ENCODE data around the gene PDE4D. TPM values are rescaled to one million over a fixed set of nuclear protein-coding genes. Genes with fewer than 3 reads are reported as not detected.
A peak's percentile ranks its signal among the peaks of the same experiment; 100 is the strongest.
"Not testable (repeated sequence)": the region's sequence is repeated elsewhere in the genome, so short reads cannot be mapped to it uniquely, and the experiment has no call there.

The PDE4D gene
- total RNA-seq, 1 donor from 2014 or later: 46.9 TPM

GRCh38 chr5:59609501-59610265 lies 283.8 kb downstream of the PDE4D start:
- DNase-seq (ENCODE audit: low spot score): no peak

- DNase-seq (ENCODE audit: low spot score): no peak
Observed at GRCh38 chr5:59608745-59609144, 284.8 kb downstream of the PDE4D start.

DNA sequence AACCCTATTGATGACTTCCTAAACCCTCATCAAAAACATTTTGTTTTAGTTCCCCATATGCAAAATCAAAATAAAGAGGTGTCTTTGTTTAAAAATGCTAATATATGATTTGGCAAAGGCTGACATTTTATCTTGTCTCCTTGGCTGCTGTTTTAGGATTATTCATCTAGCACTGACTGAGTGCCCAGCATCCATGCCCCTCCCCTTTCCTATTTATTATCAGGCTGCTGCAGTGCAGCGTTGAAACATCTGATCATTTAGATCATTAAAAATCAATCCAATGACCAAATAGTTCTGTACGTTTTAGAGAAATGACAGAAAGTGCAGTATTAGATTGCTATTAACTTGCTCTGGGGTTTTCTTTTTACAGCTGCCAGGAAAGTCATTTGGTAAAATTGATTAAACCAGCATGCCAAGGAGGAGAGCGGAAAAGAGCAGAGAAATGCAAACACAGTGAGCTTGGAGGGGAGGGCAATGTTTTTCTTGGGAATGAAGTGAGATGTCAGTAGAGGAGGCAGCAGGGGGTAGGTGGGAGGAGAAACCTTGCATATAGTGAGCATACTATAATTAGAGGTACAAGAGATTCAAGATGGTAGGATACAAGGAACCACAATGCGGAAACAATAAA lies 286.3 kb downstream of the PDE4D start:
- no peak for DNase-seq (ENCODE audit: low spot score)

- no peak for DNase-seq (ENCODE audit: low spot score)
Observed at GRCh38 chr5:59605915-59606314, 287.6 kb downstream of the PDE4D start.

DNA sequence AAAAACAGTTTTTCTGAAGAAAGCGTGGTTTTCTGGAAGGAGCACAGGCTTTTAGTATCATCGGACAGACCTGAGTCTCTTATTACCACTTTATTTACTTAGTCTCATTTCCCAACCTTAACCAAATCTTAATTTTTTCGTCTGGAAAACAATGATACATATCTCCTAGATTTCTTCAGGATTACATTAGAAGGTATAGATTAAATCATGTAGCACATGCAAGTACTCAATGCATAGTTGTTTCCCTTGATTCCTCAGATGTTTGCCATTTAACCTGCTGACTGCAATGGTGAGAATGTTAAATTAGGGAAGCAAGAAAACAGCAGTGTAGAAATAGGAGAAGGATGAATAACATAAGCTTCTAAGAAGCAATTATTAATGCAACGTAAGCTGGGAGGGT lies 289.4 kb downstream of the PDE4D start:
- DNase-seq (ENCODE audit: low spot score): no peak

DNA sequence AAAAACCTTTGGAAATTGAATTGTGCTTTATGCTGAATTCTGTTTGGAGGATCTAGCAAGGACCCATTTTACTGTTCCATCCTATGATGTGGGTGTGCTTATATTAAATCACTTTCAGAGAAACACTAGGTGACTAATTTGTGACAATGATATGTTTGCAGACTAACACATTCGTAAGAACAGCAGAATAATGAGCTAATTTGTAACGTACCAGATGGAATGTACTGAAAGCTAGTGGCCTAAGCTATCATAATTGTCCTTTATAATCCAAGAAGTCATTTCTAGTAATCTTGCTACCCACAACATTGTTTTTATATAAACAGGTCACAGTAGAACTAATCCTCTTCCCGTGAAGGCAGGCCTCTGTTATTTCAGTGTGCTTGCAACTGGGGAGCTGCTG lies 292.5 kb downstream of the PDE4D start:
- DNase-seq (ENCODE audit: low spot score): no peak

GRCh38 chr5:59600153-59600552 lies 293.4 kb downstream of the PDE4D start:
- DNase-seq (ENCODE audit: low spot score): no peak

DNA sequence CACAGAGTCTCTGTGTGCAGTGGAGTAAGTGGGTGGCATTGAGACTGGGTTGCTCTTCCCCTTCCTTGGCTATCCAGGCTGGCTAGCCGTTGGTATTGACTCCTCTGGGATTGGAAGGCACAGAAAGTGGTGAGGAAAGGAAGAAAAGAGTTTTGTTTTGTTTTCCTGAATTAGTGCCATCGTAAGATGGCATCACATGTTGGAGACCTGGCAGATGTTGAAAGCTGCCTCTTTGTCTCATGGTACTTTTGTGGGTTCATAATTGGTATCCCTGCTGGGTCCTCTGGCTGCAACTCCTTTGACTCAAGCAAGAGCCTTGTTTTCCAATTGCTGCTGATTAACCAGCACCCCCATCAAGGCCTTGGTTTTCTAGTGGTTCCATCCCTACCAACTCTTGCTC lies 293.8 kb downstream of the PDE4D start:
- DNase-seq (ENCODE audit: low spot score): no peak

DNA sequence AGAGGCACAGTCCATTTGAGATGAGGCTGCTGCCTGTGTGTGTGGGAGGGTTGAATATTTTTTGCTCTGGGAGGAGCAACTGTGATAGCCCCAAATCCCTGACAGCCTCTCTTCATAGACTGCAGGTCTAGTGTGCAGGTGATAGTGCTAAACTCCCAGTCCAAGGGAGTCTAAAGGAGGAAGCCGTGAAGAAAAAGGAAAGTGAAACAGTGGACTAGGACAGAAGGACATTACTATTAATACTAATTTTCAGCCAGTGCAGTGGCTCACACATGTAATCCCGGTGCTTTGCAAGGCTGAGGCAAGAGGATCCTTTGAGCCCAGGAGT lies 295.0 kb downstream of the PDE4D start:
- DNase-seq (ENCODE audit: low spot score): no peak

GRCh38 chr5:59597690-59598546 lies 295.6 kb downstream of the PDE4D start:
- no peak for DNase-seq (ENCODE audit: low spot score)

DNA sequence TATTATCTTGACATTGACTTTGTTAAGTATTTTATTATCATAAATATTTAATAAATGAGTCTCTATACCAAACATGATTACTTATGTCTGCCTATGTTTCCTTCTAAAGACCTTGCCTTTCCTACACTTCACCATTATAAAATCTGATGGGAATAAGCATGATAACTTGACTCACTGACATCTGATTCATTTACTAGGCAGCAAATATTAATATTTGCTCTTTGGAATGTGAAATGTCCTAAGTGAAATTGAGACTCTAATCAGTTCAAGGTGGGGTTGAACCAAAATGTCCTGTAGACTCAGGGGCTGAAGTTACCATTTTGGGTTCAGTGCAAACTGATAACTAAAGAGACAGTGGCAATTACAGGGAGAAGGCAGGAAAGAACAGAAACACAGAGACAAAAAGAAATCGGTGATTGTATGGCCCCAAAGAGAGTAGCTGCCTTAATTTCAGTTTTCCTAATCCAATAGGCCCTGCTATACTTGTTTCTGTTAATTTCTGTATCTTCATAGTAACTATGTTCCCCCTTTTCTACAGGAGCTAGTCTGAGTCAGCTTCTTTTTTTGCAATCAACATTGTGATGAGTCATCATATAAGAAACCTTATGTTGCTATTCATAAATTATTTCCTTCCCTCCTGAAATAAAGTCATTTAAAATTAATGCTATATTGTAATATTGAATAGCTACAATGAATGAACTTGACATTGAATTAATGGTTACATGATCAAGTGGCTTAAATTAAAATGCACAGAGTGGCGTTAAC lies 296.8 kb downstream of the PDE4D start:
- DNase-seq (ENCODE audit: low spot score): no peak

DNA sequence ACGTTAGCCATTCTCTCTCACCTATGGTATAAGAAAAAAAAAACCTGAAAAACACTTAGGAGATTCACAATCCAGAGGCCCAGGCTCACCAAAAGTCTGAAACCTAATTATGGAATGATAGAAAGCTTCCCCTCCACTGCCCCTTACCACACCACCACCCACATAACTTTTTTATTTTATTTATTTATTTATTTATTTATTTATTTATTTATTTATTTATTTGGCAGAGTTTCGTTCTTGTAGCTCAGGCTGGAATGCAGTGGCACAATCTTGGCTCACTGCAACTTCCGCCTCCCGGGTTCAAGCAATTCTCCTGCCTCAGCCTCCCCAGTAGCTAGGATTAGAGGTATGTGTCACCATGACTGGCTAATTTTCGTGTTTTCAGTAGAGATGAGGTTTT lies 299.4 kb downstream of the PDE4D start:
- DNase-seq (ENCODE audit: low spot score): not testable (repeated sequence)

- DNase-seq (ENCODE audit: low spot score): no peak
Observed at GRCh38 chr5:59593439-59594007, 300.0 kb downstream of the PDE4D start.

GRCh38 chr5:59592101-59592500 lies 301.4 kb downstream of the PDE4D start:
- DNase-seq (ENCODE audit: low spot score): no peak

DNA sequence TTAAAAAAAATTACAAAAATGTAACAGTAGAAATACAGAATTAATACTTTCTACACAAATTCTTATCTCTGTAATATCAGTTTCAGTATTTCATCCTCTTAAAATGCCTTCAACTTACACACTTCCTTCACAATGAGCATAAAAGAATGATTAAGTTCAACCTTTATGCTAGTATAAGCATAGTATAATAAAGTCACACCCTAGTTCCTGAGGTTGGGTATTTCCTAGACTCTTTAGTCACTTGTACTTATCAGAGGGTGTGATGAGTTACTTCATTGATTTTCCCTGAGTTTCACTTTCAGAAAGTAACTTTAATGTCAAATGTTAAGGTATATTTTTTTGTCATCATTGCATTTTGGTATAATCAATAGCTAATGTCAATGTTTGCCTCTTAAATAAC lies 302.4 kb downstream of the PDE4D start:
- no peak for DNase-seq (ENCODE audit: low spot score)

- DNase-seq (ENCODE audit: low spot score): no peak
Observed at GRCh38 chr5:59588922-59589321, 304.6 kb downstream of the PDE4D start.

- DNase-seq (ENCODE audit: low spot score): peak; percentile 17
Observed at GRCh38 chr5:59587489-59588337, 305.8 kb downstream of the PDE4D start.

GRCh38 chr5:59586841-59587240 lies 306.7 kb downstream of the PDE4D start:
- DNase-seq (ENCODE audit: low spot score): no peak

GRCh38 chr5:59584858-59585846 lies 308.4 kb downstream of the PDE4D start:
- no peak for DNase-seq (ENCODE audit: low spot score)
